ENCODE results near the gene LRRC3. TPM values are rescaled to one million over a fixed set of nuclear protein-coding genes. Genes with fewer than 3 reads are reported as not detected.
A peak's percentile ranks its signal among the peaks of the same experiment; 100 is the strongest.
"Not testable (repeated sequence)": the region's sequence is repeated elsewhere in the genome, so short reads cannot be mapped to it uniquely, and the experiment has no call there.

Gene LRRC3
- total RNA-seq, 1 experiment from 2014 or later, result 0.50 TPM

- DNase-seq (ENCODE audit: low spot score), result no peak
Measured at GRCh38 chr21:44496564-44497550, 41.5 kb downstream of the LRRC3 start.

GRCh38 chr21:44497703-44498126 lies 42.4 kb downstream of the LRRC3 start:
- DNase-seq (ENCODE audit: low spot score), result no peak

GRCh38 chr21:44498280-44499210 lies 43.2 kb downstream of the LRRC3 start:
- DNase-seq (ENCODE audit: low spot score), result no peak

- DNase-seq (ENCODE audit: low spot score), result no peak
Measured at GRCh38 chr21:44499211-44499560, 43.9 kb downstream of the LRRC3 start.

- DNase-seq (ENCODE audit: low spot score), result no peak
Measured at GRCh38 chr21:44499631-44500030, 44.3 kb downstream of the LRRC3 start.

- no peak for DNase-seq (ENCODE audit: low spot score)
Measured at GRCh38 chr21:44500111-44500510, 44.8 kb downstream of the LRRC3 start.

- DNase-seq (ENCODE audit: low spot score), result no peak
Measured at GRCh38 chr21:44502171-44502958, 47.1 kb downstream of the LRRC3 start.

- DNase-seq (ENCODE audit: low spot score), result not testable (repeated sequence)
Measured at GRCh38 chr21:44503006-44503889, 47.9 kb downstream of the LRRC3 start.

GRCh38 chr21:44503901-44504399 lies 48.6 kb downstream of the LRRC3 start:
- no peak for DNase-seq (ENCODE audit: low spot score)

- DNase-seq (ENCODE audit: low spot score), result no peak
Measured at GRCh38 chr21:44505673-44506278, 50.5 kb downstream of the LRRC3 start.

GRCh38 chr21:44506279-44507255 lies 51.3 kb downstream of the LRRC3 start:
- no peak for DNase-seq (ENCODE audit: low spot score)

- no peak for DNase-seq (ENCODE audit: low spot score)
Measured at GRCh38 chr21:44507673-44508425, 52.5 kb downstream of the LRRC3 start.

- no peak for DNase-seq (ENCODE audit: low spot score)
Measured at GRCh38 chr21:44508426-44508710, 53.1 kb downstream of the LRRC3 start.

GRCh38 chr21:44508711-44509445 lies 53.6 kb downstream of the LRRC3 start:
- no peak for DNase-seq (ENCODE audit: low spot score)

- DNase-seq (ENCODE audit: low spot score), result peak; percentile 51
Measured at GRCh38 chr21:44509539-44509938, 54.2 kb downstream of the LRRC3 start.

- DNase-seq (ENCODE audit: low spot score), result no peak
Measured at GRCh38 chr21:44510109-44510507, 54.8 kb downstream of the LRRC3 start.

GRCh38 chr21:44510508-44511218 lies 55.4 kb downstream of the LRRC3 start:
- peak; percentile 25 for DNase-seq (ENCODE audit: low spot score)
